ENCODE data around the gene VAT1L. TPM values are rescaled to one million over a fixed set of nuclear protein-coding genes. Genes with fewer than 3 reads are reported as not detected.

Gene VAT1L
- total RNA-seq, 1 donor from 2014 or later: 0.32 TPM

DNA sequence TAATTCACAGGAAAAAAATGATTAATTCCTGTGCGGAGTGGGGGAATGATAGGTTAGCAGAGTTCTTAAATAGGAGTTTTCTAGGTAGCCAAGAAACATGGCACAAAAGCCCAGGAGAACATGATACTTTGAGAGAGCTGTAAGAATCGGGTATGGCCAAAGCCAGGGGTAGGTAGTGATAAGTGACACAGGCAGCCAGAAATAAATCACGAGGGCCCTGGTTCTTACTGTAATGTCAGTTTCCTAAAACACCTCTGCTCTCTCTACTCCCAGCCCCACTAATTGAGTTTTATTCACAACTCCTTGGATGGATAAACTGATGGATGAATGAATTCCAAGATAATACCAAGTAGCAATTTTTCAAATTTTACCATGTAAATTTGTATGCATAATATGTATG lies 54.1 kb downstream of the VAT1L start:
- DNase-seq (no peak), ATAC-seq (no peak)
- intact Hi-C loops (cut with DNase I): no loop called here
- TF ChIP-seq CTCF (IDR thresholded peaks at IDR 0.05): no peak
- H3K4me3 ChIP-seq: no peak overlapping the region
- H3K27ac ChIP-seq: no peak overlapping the region
- no peaks in the 10 kb centered on the region for H3K27me3 ChIP-seq
- no peaks in the 10 kb centered on the region for H3K4me1 ChIP-seq
- H3K36me3 ChIP-seq: no peaks in the 10 kb centered on the region
- H3K9me3 ChIP-seq: no peaks in the 10 kb centered on the region

DNA sequence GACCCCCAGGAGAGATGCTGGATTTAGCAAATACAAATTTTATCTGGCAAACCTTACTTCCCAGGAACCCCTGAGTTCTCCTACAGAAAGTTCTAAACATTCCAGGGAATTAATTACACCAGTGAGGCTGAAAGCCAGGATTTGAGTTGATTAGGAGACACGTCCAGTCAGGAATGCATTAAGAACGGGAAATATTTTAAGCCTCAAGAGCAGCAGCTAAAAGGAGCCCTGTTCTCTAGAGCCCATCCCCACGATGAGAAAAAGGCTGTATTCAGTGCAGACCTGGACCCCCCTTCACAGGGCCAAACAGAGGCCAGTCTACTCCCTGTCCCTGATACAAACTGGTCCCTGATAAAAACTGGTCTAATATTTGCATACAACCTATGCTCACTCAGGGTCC lies 55.0 kb downstream of the VAT1L start:
- no peak for DNase-seq
- TF ChIP-seq CTCF (IDR thresholded peaks at IDR 0.05): no peak
- intact Hi-C loops (cut with DNase I): no loop called here

GRCh38 chr16:77844801-77845200 lies 56.4 kb downstream of the VAT1L start:
- no peak overlapping the region for H3K4me3 ChIP-seq
- H3K27me3 ChIP-seq: no peaks in the 10 kb centered on the region
- no peak overlapping the region for H3K27ac ChIP-seq
- no peaks in the 10 kb centered on the region for H3K36me3 ChIP-seq
- TF ChIP-seq CTCF (IDR thresholded peaks at IDR 0.05): no peak
- no peaks in the 10 kb centered on the region for H3K9me3 ChIP-seq
- H3K4me1 ChIP-seq: no peaks in the 10 kb centered on the region
- ATAC-seq (no peak), DNase-seq (no peak)
- intact Hi-C loops (cut with DNase I): no loop called here

More for the DNA sequence above, 55.0 kb downstream of the VAT1L start:
- Histone ChIP-seq H3K36me3 (no peaks in the 10 kb centered on the region), H3K4me1 (no peaks in the 10 kb centered on the region), H3K27me3 (no peaks in the 10 kb centered on the region), H3K9me3 (no peaks in the 10 kb centered on the region), H3K4me3 (no peak overlapping the region), H3K27ac (no peak overlapping the region)
- ATAC-seq: no peak

DNA sequence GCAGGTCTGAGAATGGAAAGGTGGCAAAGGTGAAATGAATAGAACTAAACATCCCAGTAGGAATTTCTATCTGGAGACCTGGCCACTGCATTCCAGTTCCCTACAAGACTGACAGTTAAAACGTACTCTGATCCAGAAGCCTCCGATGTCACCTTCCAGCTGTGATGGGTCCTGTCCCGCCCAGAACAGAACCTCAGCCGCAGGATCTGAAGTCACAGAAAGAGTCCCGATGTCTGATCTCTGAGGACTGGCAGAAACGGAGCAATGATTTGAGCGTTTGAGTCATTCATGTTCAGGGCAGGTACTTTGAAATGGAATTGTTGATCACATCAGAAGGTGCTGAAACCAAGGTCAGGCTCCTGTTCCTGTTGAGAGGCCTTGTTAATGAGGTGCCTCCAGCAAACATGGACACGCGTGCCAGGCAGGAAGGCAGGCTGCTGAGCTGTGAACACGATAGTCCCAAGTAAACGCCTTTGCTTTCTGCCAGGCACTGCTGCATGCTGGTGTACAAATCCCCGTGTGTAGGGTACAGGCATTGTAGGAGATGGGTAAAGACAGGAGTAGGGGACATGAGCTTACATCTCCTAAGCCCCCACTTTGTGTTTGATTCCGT lies 61.4 kb downstream of the VAT1L start:
- intact Hi-C loops (cut with DNase I): no loop called here
- ATAC-seq (no peak), DNase-seq (no peak)
- Histone ChIP-seq H3K9me3 (no peaks in the 10 kb centered on the region), H3K27me3 (no peaks in the 10 kb centered on the region), H3K4me1 (no peaks in the 10 kb centered on the region), H3K36me3 (no peaks in the 10 kb centered on the region), H3K4me3 (no peak overlapping the region), H3K27ac (no peak overlapping the region)
- no peak for TF ChIP-seq CTCF (IDR thresholded peaks at IDR 0.05)

DNA sequence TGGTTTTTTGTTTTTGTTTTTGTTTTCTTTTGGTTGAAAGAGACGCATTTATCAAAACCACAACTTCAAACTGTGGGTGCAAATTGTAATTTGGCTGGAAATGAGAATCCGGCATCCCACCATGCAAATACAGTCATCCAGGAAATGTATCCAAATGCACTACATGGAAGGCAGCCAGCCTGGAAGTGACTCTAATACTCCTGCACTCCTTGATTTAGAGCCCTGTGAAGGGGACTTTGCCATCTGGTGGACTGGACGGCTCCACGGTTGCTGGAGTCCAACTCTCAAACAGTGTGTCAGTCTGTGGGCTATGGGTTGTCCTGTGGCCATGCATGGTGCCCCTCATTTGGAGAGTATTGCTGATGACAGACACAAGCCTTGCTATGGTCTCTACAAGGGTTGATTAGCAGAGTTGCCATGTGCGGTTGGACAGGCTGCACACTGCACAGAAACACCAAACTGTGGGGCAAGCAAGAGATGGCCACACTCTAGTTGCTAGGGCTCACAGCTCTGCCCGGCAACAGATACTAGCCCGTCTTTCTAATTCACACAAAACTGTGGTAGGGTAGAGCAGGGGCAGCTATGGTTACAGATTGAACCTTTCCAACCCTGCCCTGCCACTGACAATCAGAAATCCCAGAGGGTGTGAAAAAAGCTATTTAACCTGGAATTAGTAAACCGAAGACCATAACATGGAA lies 62.4 kb downstream of the VAT1L start:
- no peak for DNase-seq
- no peak for ATAC-seq
- H3K36me3 ChIP-seq: no peaks in the 10 kb centered on the region
- no peak overlapping the region for H3K27ac ChIP-seq
- TF ChIP-seq CTCF (IDR thresholded peaks at IDR 0.05): no peak
- intact Hi-C loops (cut with DNase I): no loop called here
- no peaks in the 10 kb centered on the region for H3K27me3 ChIP-seq
- no peak overlapping the region for H3K4me3 ChIP-seq
- no peaks in the 10 kb centered on the region for H3K9me3 ChIP-seq
- H3K4me1 ChIP-seq: no peaks in the 10 kb centered on the region
